HG02763 (cell line): ENCODE results near the gene CYP11A1.

Experiments used
- ATAC-seq: cut with Tn5 transposase; IDR thresholded peaks from one replicate; pipeline ENCODE4 v1.9.1; 2021; ENCODE audit warnings: mild to moderate bottlenecking, moderate library complexity; ENCODE audit not compliant: unreplicated experiment

The CYP11A1 gene

DNA sequence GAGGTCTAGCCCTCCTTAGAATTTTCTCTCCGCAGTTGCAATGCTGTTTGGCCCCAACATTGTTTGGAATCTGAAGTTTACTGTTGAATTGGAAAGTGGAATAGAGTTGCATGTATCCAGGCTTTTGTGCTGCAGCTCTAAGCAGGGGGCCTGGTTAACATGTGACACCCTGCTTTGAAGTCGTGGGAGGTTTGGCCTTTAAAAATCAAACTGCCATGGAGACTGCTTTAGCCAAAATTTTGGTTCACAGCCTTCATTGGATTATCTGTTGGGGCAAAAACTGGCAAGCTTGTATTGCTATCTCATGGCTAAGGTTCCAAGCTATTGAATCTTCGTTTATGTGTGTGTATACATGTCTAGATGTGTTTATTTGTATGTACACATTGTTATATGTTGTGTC, 15.8 kb downstream of the CYP11A1 start:
- ATAC-seq = no peak

- ATAC-seq = no peak
Measured at GRCh38 chr15:74350295-74351275, 16.9 kb downstream of the CYP11A1 start.

- no peak for ATAC-seq
Measured at GRCh38 chr15:74349241-74349778, 18.1 kb downstream of the CYP11A1 start.

DNA sequence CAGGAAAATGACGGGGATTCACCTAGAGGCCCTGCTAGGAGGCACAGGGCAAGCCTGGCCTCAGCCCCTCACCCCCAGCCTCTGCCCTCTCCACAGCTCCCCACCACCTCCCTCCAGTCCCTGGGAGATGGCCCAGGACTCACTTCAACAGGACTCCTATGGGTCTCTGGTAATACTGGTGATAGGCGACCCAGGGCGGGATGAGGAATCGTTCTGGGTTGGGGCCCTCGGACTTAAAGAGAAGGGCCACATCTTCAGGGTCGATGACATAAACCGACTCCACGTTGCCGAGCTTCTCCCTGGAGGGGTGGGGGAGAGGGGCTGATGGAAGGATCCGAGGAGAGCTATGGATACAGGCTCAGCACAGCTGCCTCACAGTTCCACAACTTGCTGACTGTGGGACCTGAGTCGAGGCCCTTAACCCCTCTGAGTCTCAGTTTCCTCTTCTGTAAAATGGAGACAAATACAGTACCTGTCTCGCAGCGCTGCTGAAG, 19.6 kb downstream of the CYP11A1 start:
- no peak for ATAC-seq

DNA sequence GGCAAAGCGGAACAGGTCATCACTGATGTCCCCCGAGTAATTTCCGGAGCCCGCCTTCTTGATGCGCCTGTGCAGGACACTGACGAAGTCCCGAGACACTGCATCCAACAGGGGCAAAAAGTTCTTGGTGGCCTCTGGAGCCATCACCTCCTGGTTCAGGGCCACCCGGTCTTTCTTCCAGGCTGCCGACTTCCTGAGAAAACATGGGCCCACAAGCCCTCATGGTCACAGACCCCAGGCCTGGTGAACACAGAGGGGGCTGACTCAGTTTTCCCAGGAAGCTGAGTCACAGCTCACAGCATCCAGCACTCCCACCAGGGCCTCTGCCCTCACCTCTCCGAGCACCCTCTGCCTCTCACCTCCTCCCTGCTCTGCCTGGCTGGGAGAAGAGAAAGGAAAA, 22.4 kb downstream of the CYP11A1 start:
- ATAC-seq = no peak

DNA sequence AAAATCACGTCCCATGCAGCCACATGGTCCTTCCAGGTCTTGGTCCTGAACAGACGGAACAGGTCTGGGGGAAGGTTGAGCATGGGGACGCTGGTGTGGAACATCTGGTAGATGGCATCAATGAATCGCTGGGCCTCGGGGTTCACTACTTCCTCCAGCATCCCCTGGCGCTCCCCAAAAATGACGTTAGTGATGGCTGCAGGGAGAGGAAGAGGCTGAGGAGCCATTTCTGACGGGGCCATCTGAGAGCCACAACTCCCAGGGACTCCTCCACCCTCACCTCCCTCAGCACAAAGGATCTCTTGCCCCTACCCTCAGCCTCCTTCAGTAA, 23.7 kb downstream of the CYP11A1 start:
- ATAC-seq = no peak

GRCh38 chr15:74343127-74343796, 24.2 kb downstream of the CYP11A1 start:
- ATAC-seq = no peak

DNA sequence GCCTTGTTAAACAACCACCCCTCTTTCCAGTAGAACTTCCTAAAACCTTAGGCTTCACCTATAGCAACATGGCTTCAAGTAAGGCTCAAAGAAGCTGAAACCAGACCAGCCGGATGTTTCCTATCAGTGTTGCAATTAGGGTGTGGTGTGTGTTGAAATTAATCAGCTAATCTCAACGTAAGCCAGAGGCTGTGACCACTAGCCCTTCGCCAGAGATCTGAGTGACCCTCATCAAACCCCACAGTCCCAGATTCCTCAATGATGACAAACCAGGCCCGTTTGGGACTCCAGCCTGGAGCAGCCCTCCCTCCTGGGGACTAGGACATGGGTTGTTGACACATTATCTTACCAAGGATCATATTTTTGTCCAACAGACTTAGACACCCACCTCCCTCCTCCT, 27.3 kb downstream of the CYP11A1 start:
- no peak for ATAC-seq

- no peak for ATAC-seq
Measured at GRCh38 chr15:74339371-74339770, 28.1 kb downstream of the CYP11A1 start.

- no peak for ATAC-seq
Measured at GRCh38 chr15:74338676-74339075, 28.8 kb downstream of the CYP11A1 start.

- no peak for ATAC-seq
Measured at GRCh38 chr15:74337607-74338211, 29.7 kb downstream of the CYP11A1 start.

- ATAC-seq = no peak
Measured at GRCh38 chr15:74337146-74337545, 30.3 kb downstream of the CYP11A1 start.

GRCh38 chr15:74336061-74337005, 31.1 kb downstream of the CYP11A1 start:
- ATAC-seq = no peak

- ATAC-seq = no peak
Measured at GRCh38 chr15:74335396-74335795, 32.0 kb downstream of the CYP11A1 start.

- ATAC-seq = no peak
Measured at GRCh38 chr15:74334127-74334526, 33.3 kb downstream of the CYP11A1 start.

DNA sequence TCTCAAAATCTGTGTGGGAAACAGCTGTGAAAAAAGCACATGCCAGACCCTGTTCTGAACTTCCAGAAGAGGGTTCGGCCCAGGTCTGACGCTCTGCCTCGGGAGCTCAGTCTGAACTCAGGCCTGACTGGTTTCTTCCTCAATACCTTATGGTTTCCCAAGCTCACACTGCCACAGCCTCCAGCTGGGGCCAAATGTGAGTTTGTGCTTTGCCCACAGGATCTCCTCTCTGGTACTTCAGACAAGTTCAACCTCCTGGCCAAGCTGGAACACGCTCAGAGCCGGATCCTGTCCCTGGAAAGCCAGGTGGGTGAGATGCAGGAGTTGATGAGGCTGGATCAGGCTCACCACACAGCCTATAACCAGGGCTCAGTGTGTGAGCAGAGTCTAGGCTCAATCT, 33.8 kb downstream of the CYP11A1 start:
- no peak for ATAC-seq

DNA sequence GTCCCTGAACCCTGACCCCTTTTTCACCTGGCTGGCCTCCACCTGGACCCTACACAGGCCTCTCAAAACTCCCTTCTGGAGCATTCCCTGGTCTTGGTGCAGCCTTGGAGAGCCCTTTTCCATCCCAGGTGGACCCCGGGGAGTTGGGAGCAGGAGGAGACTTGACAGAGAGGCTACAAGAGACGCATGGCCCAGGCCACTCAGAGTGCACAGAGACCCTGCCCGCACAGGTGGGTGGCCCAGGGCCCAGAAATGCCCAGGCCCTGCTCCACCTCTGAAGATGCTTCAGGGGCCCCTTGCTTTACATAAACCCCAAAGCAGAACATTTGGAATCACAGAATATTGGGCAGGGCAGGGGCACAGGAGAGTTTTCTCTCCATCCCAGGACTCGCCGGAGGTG, 34.4 kb downstream of the CYP11A1 start:
- ATAC-seq = no peak

- no peak for ATAC-seq
Measured at GRCh38 chr15:74332611-74333010, 34.8 kb downstream of the CYP11A1 start.

DNA sequence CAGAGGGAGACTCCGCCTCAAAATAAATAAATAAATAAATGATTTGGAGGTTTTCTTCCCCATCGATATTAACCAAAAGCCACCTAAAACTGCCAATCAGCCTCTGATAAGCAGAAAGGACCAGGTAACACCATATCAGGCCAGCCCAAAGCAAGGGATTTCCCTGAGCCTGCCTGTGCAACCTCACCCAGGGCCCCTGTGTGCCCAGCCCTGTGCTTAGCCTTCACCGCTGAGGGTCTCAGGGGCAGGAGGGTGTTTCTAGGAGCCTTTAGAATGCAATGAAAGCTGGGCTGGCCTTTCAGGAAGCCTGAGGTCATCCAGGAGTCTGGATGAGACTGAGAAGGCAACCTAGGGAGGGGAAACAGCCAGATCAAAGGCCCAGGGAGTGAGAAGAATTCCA, 35.4 kb downstream of the CYP11A1 start:
- no peak for ATAC-seq

GRCh38 chr15:74330861-74331408, 36.5 kb downstream of the CYP11A1 start:
- no peak for ATAC-seq
